Mucosa of descending colon (tissue), 3 donors: ENCODE measurements around the gene CADPS2. TPM values are rescaled to one million over a fixed set of nuclear protein-coding genes. Genes with fewer than 3 reads are reported as not detected.

Source experiments
- ATAC-seq: fragments of 200-7000 bp; cut with Tn5 transposase; one replicate; pipeline ENCODE4 v1.9.1; 2020; ENCODE audit warnings: mild to moderate bottlenecking, moderate library complexity
- DNase-seq, 3 donors: peaks; one replicate each; pipeline ENCODE4 v3.0.0-alpha.2; 2020
- H3K36me3 ChIP-seq: fragments of 200-600 bp; one replicate; pipeline ENCODE4 v1.8.0; 2021; ENCODE audit warnings: low read depth, mild to moderate bottlenecking
- H3K4me1 ChIP-seq: fragments of 200-600 bp; one replicate; pipeline ENCODE4 v1.8.0; 2021; ENCODE audit warnings: low read depth, mild to moderate bottlenecking
- H3K4me3 ChIP-seq: fragments of 200-600 bp; one replicate; pipeline ENCODE4 v1.8.0; 2021; ENCODE audit warnings: mild to moderate bottlenecking
- H3K9me3 ChIP-seq: fragments of 200-600 bp; one replicate; pipeline ENCODE4 v1.8.0; 2021; ENCODE audit warnings: mild to moderate bottlenecking
- CTCF ChIP-seq: fragments of 200-600 bp; IDR thresholded peaks from one replicate; pipeline ENCODE4 v1.8.0; 2022; ENCODE audit warnings: antibody characterized with exemption, mild to moderate bottlenecking
- intact Hi-C, 2 donors: fragments of 100-400 bp; cut with DNase I in 1 of 2; cut with micrococcal nuclease in 1 of 2; formaldehyde crosslinking; loops; one replicate each; pipeline versions ENCODE4 v1.11.0 to v1.11.1; 2022; cut with DNase I, micrococcal nuclease
- total RNA-seq, 3 donors: library from RNA; stranded (reverse); fragmentation: NEBNext Ultra II Directional in 2 of 3; extraction: Animal tissue kit (Norgen Biotek cat#: 25700) in 2 of 3; gene quantifications; one replicate each; pipeline versions ENCODE4 v1.2.1 to v1.2.4, GENCODE V29; 2021 to 2023
- donor health status: DM: no; HTN: no; CAD: no; lungs with moderate emphysema.
- donor health status: DM: no; HTN: no; CAD: no.
- donor health status: DM: no; HTN: yes; CAD: no.

CADPS2 gene
- total RNA-seq, 3 donors from 2014 or later, result 11.3 to 12.7 (median 11.7) TPM

GRCh38 chr7:122588621-122589020 lies 297.6 kb downstream of the CADPS2 start:
- intact Hi-C loops, result no loop called here
- TF ChIP-seq CTCF, result no peak
- DNase-seq (no peak), ATAC-seq (no peak)
- no peaks in the 10 kb centered on the region for H3K36me3 ChIP-seq
- no peaks in the 10 kb centered on the region for H3K9me3 ChIP-seq
- no peaks in the 10 kb centered on the region for H3K4me1 ChIP-seq
- no peak overlapping the region for H3K4me3 ChIP-seq

GRCh38 chr7:122584676-122585251 lies 301.5 kb downstream of the CADPS2 start:
- intact Hi-C loops, result no loop called here
- H3K4me3 ChIP-seq, result no peak overlapping the region
- TF ChIP-seq CTCF, result no peak
- DNase-seq, result no peak
- no peaks in the 10 kb centered on the region for H3K4me1 ChIP-seq
- no peak for ATAC-seq
- H3K9me3 ChIP-seq, result no peaks in the 10 kb centered on the region
- H3K36me3 ChIP-seq, result no peaks in the 10 kb centered on the region

- intact Hi-C loops, result no loop called here
- DNase-seq (no peak), ATAC-seq (no peak)
- no peak for TF ChIP-seq CTCF
- no peaks in the 10 kb centered on the region for H3K36me3 ChIP-seq
- no peaks in the 10 kb centered on the region for H3K4me1 ChIP-seq
- H3K4me3 ChIP-seq, result no peak overlapping the region
- no peaks in the 10 kb centered on the region for H3K9me3 ChIP-seq
Observed at GRCh38 chr7:122578350-122578749, 307.9 kb downstream of the CADPS2 start.

GRCh38 chr7:122577449-122578003 lies 308.7 kb downstream of the CADPS2 start:
- no peak for ATAC-seq
- H3K9me3 ChIP-seq, result no peaks in the 10 kb centered on the region
- DNase-seq, result no peak
- intact Hi-C loops, result no loop called here
- H3K4me3 ChIP-seq, result no peak overlapping the region
- no peaks in the 10 kb centered on the region for H3K4me1 ChIP-seq
- H3K36me3 ChIP-seq, result no peaks in the 10 kb centered on the region
- no peak for TF ChIP-seq CTCF

- no peak for DNase-seq
- H3K36me3 ChIP-seq, result no peaks in the 10 kb centered on the region
- no peaks in the 10 kb centered on the region for H3K4me1 ChIP-seq
- ATAC-seq, result no peak
- H3K9me3 ChIP-seq, result no peaks in the 10 kb centered on the region
- no peak overlapping the region for H3K4me3 ChIP-seq
- no peak for TF ChIP-seq CTCF
- intact Hi-C loops, result no loop called here
Observed at GRCh38 chr7:122572706-122573105, 313.6 kb downstream of the CADPS2 start.
